ENCODE data around the gene RPIA.

Gene RPIA

GRCh38 chr2:88713408-88713807, 21.9 kb downstream of the RPIA start:
- TF ChIP-seq CTCF (IDR thresholded peaks at IDR 0.05) (no peak), ZFX (IDR thresholded peaks at IDR 0.05; ENCODE audit: borderline replicate concordance) (no peak)
- no peak overlapping the region for H3K27ac ChIP-seq

DNA sequence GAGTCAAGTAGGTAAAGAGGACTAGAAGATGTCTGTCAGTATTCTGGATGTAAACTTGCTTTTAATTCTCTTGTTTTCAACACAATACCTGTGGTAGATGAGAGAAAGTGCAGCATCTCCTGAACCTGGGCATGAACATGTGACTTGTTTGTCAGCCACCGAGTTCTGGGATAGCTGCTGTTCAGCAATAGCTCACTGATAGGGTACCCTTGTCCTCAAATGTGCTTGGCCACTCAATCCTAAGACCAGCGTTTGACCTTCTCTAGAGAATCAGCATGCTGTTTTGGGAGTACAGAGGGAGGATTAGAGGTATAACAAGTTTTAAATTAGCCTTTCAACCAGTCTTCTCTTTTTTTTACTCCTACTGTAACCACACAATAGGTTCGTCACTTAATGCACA, 23.2 kb downstream of the RPIA start:
- no peak overlapping the region for H3K27ac ChIP-seq
- TF ChIP-seq CTCF (IDR thresholded peaks at IDR 0.05) (no peak), ZFX (IDR thresholded peaks at IDR 0.05; ENCODE audit: borderline replicate concordance) (no peak)

DNA sequence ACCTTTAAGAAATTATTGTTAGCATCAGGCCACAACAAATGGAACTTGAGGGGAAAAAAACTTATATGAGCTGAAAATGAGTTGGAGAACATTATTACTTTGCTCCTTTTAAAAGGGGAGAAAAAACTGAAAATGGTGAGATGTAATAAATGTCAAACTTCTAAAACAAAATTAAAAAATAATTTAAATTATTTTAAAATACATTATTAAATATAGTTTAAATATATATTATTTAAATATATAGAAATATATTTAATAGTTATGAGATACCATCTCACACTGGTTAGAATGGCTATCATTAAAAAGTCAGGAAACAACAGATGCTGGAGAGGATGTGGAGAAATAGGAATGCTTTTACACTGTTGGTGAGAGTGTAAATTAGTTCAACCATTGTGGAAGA, 28.9 kb downstream of the RPIA start:
- H3K27ac ChIP-seq = no peak overlapping the region
- no peak for TF ChIP-seq CTCF (IDR thresholded peaks at IDR 0.05)
- TF ChIP-seq ZFX (IDR thresholded peaks at IDR 0.05; ENCODE audit: borderline replicate concordance) = no peak

DNA sequence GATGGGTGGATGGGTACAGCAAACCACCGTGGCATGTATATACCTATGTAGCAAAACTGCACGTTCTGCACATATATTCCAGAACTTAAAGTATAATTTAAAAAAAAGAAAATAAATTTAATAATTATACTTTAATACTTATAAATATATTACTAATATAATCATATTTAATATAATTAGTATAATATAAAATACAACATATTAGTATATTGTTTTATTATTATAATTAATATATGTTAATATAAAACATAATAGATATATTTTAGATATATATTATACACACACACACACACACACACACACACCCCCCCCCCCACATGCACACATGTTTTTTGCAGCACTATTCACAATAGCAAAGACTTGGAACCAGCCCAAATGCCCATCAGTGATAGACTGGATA, 29.8 kb downstream of the RPIA start:
- no peak overlapping the region for H3K27ac ChIP-seq
- TF ChIP-seq ZFX (IDR thresholded peaks at IDR 0.05; ENCODE audit: borderline replicate concordance) (no peak), CTCF (IDR thresholded peaks at IDR 0.05) (no peak)

- H3K27ac ChIP-seq = no peak overlapping the region
These were observed 33.3 kb downstream of the RPIA start for GRCh38 chr2:88724643-88725332.

GRCh38 chr2:88729061-88729745, 37.7 kb downstream of the RPIA start:
- no peak overlapping the region for H3K27ac ChIP-seq
- TF ChIP-seq ZFX (IDR thresholded peaks at IDR 0.05; ENCODE audit: borderline replicate concordance) (no peak), CTCF (IDR thresholded peaks at IDR 0.05) (no peak)

More at GRCh38 chr2:88724643-88725332, 33.3 kb downstream of the RPIA start:
- no peak for TF ChIP-seq CTCF (IDR thresholded peaks at IDR 0.05)
- TF ChIP-seq ZFX (IDR thresholded peaks at IDR 0.05; ENCODE audit: borderline replicate concordance) = no peak

Data from 22Rv1 (cell line).